K562 (cell line): ENCODE results near the gene DLGAP1. TPM values are rescaled to one million over a fixed set of nuclear protein-coding genes. Genes with fewer than 3 reads are reported as not detected.

Experiments
- ATAC-seq: fragments of 200-7000 bp; cut with Tn5 transposase; 3 replicates; pipeline ENCODE4 v1.9.1; 2020; ENCODE audit warnings: moderate library complexity
- BruUV-seq: library from RNA; stranded (reverse); fragments of 400-500 nt; replicated peaks from 2 replicates; lab custom pipeline; 2021; lab: Mats Ljungman, UMichigan
- CTCF ChIA-PET: fragments of 300-600 bp; formaldehyde crosslinking; extraction: SDS; loops from one replicate; lab custom pipeline; 2021; ENCODE audit warnings: low intra/inter-chr PET ratio; lab: Yijun Ruan, JAX
- POLR2A ChIA-PET: fragments of 300-600, 350-650 bp; sonication (Branson Sonifier 250); formaldehyde crosslinking; extraction: SDS; loops from one replicate; lab custom pipeline; 2021; ENCODE audit warnings: antibody characterized with exemption, inconsistent platforms; lab: Yijun Ruan, JAX
- DNase-seq, 4 experiments: peaks; one replicate each; pipeline versions ENCODE4 v3.0.0 to v3.0.0-alpha.2; 2011 to 2018; ENCODE audit warnings: low spot score in 3 of 4, mixed read lengths in 3 of 4; ENCODE audit errors: extremely low read depth in 1 of 4
- FAIRE-seq: peaks from 2 replicates; lab custom pipeline; 2011; peaks lifted over from hg19 to GRCh38; lab: Jason Lieb, UNC
- H2AFZ ChIP-seq: 2 replicates; pipeline ENCODE4 v1.6.0; 2011; ENCODE audit warnings: low read depth, low read length, control low read depth, inconsistent platforms
- H3K27ac ChIP-seq: fragments of 200-600 bp; 3 replicates; pipeline ENCODE4 v1.8.0; 2011; ENCODE audit warnings: low read depth, mild to moderate bottlenecking, control low read depth, inconsistent platforms, low read length, moderate library complexity, mixed read lengths; ENCODE audit errors: extremely low read depth
- H3K27me3 ChIP-seq, 2 experiments: fragments of 300-600 bp in 1 of 2; 2 replicates in 1 of 2; 3 replicates in 1 of 2; pipeline versions ENCODE4 v1.6.0 to v1.8.0; 2011; ENCODE audit warnings: inconsistent platforms in 2 of 2, low read length in 2 of 2, mild to moderate bottlenecking in 1 of 2, mixed read lengths in 1 of 2, moderate library complexity in 1 of 2; ENCODE audit not compliant: control insufficient read depth in 2 of 2, insufficient read depth in 2 of 2
- H3K36me3 ChIP-seq: fragments of 300-600 bp; 3 replicates; pipeline ENCODE4 v1.8.0; 2011; ENCODE audit warnings: mild to moderate bottlenecking, low read length, inconsistent platforms; ENCODE audit not compliant: control insufficient read depth, insufficient read depth
- H3K4me1 ChIP-seq, 2 experiments: fragments of 200-600 bp in 1 of 2; replicated peaks in 1 of 2; 2 replicates in 1 of 2; 3 replicates in 1 of 2; pipeline versions ENCODE4 v1.5.1 to v1.8.0; 2011; ENCODE audit warnings: inconsistent platforms in 2 of 2, low read length in 2 of 2, mild to moderate bottlenecking in 1 of 2, mixed read lengths in 1 of 2, moderate library complexity in 1 of 2; ENCODE audit not compliant: control insufficient read depth in 2 of 2, insufficient read depth in 2 of 2
- H3K4me2 ChIP-seq: 2 replicates; pipeline ENCODE4 v1.6.1; 2011; ENCODE audit warnings: low read length, control low read depth, inconsistent platforms, mixed read lengths; ENCODE audit not compliant: insufficient read depth
- H3K4me3 ChIP-seq: fragments of 200-600 bp; sonication (generic), shearing (Covaris generic); 2 replicates; pipeline ENCODE4 v1.5.1; 2016; ENCODE audit warnings: control low read depth, inconsistent platforms
- H3K79me2 ChIP-seq: fragments of 200-600 bp; 3 replicates; pipeline ENCODE4 v1.8.0; 2011; ENCODE audit warnings: low read length, inconsistent platforms; ENCODE audit not compliant: control insufficient read depth, insufficient read depth
- H3K9ac ChIP-seq, 2 experiments: 2 replicates each; pipeline versions ENCODE4 v1.6.0 to v1.6.1; 2011; ENCODE audit warnings: low read depth in 2 of 2, low read length in 2 of 2, control low read depth in 1 of 2, inconsistent platforms in 1 of 2, mild to moderate bottlenecking in 1 of 2, mixed read lengths in 1 of 2; ENCODE audit not compliant: insufficient read depth in 1 of 2
- H3K9me1 ChIP-seq: one replicate; pipeline ENCODE4 v1.6.0; 2011; ENCODE audit warnings: inconsistent platforms, mild to moderate bottlenecking, low read length, moderate library complexity; ENCODE audit not compliant: control insufficient read depth, insufficient read depth
- H3K9me3 ChIP-seq: replicated peaks from 2 replicates; pipeline ENCODE4 v1.5.1; 2011; ENCODE audit warnings: low read depth, low read length, inconsistent platforms; ENCODE audit not compliant: control insufficient read depth, insufficient read depth
- H4K20me1 ChIP-seq: replicated peaks from 2 replicates; pipeline ENCODE4 v1.6.1; 2011; ENCODE audit warnings: low read length, inconsistent platforms, mixed read lengths; ENCODE audit not compliant: control insufficient read depth, insufficient read depth
- CTBP1 ChIP-seq: fragments of 450-650 bp; IDR thresholded peaks from 2 replicates; pipeline ENCODE4 v1.6.1; 2016; ENCODE audit warnings: borderline replicate concordance
- CUX1 ChIP-seq: fragments of 200-800 bp; sonication (Bioruptor generic); IDR thresholded peaks from 2 replicates; pipeline ENCODE4 v1.6.1; 2016; ENCODE audit warnings: missing genetic modification characterization, missing compliant biosample characterization
- FOXJ2 ChIP-seq: fragments of 200-800 bp; sonication (Bioruptor generic); IDR thresholded peaks from 2 replicates; pipeline ENCODE4 v1.6.1; 2016; ENCODE audit warnings: missing genetic modification characterization, missing compliant biosample characterization
- HES1 ChIP-seq: fragments of 450-650 bp; IDR thresholded peaks from 2 replicates; pipeline ENCODE4 v1.6.1; 2016; ENCODE audit warnings: low read depth, mild to moderate bottlenecking, moderate library complexity
- MAFG ChIP-seq: fragments of 450-650 bp; conservative IDR thresholded peaks from 2 replicates; pipeline ENCODE4 v1.6.1; 2016; ENCODE audit warnings: missing genetic modification characterization, missing compliant biosample characterization
- TBL1XR1 ChIP-seq, 2 experiments: IDR thresholded peaks; 2 replicates each; pipeline ENCODE4 v1.6.1; 2012; ENCODE audit warnings: improper control_type of control experiment in 2 of 2, low read length in 2 of 2, mild to moderate bottlenecking in 1 of 2
- TCFL5 ChIP-seq: fragments of 250-450 bp; sonication (Bioruptor Pico); conservative IDR thresholded peaks from 2 replicates; pipeline ENCODE4 v1.6.1; 2021; ENCODE audit warnings: mild to moderate bottlenecking, moderate library complexity, matching md5 sums
- ZNF79 ChIP-seq: fragments of 250-450 bp; sonication (Bioruptor Pico); IDR thresholded peaks from 2 replicates; pipeline ENCODE4 v1.4.0; 2020; ENCODE audit warnings: low read depth, mild to moderate bottlenecking, moderate library complexity
- WGBS: fragments of 100-300 bp; shearing (Covaris generic); methylation state at CpG from one replicate; pipeline ENCODE4 v1.1.6; 2016; ENCODE audit warnings: low coverage, mixed read lengths; ENCODE audit not compliant: insufficient coverage; ENCODE audit errors: missing lambda C conversion rate; 5-methylcytosine and 5-hydroxymethylcytosine counted together
- in situ Hi-C: fragments of 300-500 bp; cut with MboI; formaldehyde crosslinking; loops from 4 replicates; pipeline ENCODE4 v1.15.0; 2018; ENCODE audit warnings: inconsistent platforms, mixed read lengths
- intact Hi-C: fragments of 100-400 bp; cut with micrococcal nuclease; formaldehyde crosslinking; loops from 2 replicates; pipeline ENCODE4 v1.14.2; 2022
- polyA plus RNA-seq, 8 experiments: library from polyadenylated mRNA; depleted of rRNA in 4 of 8; stranded (reverse) in 5 of 8; unstranded in 3 of 8; fragments of >200 nt; fragmentation: Nextera tagmentation in 2 of 8; fragmentation: Illumina TruSeq in 1 of 8; extraction: Ambion mirVana in 2 of 8; extraction: Trizol in 1 of 8; gene quantifications; 2 replicates each; pipeline versions ENCODE4 v1.2.1 to v1.2.3, GENCODE V29; 2011 to 2014; ENCODE audit warnings: inconsistent platforms in 1 of 8, missing spikeins in 1 of 8
- total RNA-seq, 7 experiments: library from RNA; depleted of rRNA in 6 of 7; stranded (reverse); fragments of >200 nt in 6 of 7; fragmentation: Illumina TruSeq in 2 of 7; extraction: Trizol in 2 of 7; gene quantifications; 2 replicates each; pipeline versions ENCODE4 v1.2.1 to v1.2.3, GENCODE V29; 2011 to 2021; ENCODE audit warnings: low replicate concordance in 1 of 7

Gene DLGAP1
- total and polyA plus RNA-seq, 9 of the 15 experiments (the other 6 are each of a cell fraction or from before 2014, with no cell fraction given) = 0.04 to 0.22 (median 0.08) TPM

- Histone ChIP-seq H4K20me1 (no peaks in the 10 kb centered on the region), H3K9ac (no peak overlapping the region), H3K79me2 (no peaks in the 10 kb centered on the region), H3K4me1 (no peaks in the 10 kb centered on the region), H3K4me3 (no peak overlapping the region), H3K36me3 (no peaks in the 10 kb centered on the region), H3K9me1 (no peaks in the 10 kb centered on the region), H3K4me2 (no peak overlapping the region), H3K9me3 (no peaks in the 10 kb centered on the region), H3K27ac (no peak overlapping the region), H3K27me3 (0 out of 5 replicates have a peak, but pooled peaks cover 0 to 5% of the 10 kb centered on the region in 2 experiments), H2AFZ (no peak overlapping the region)
- in situ Hi-C loops (no loop called here), intact Hi-C loops (no loop called here)
- ATAC-seq (no peak), FAIRE-seq (no peak), DNase-seq (no peak)
- WGBS = under 1% methylated on average over 6 of the region's 6 CpGs
- BruUV-seq = no TSS peak
- CTCF ChIA-PET = no interaction called here
- no peak for TF ChIP-seq TBL1XR1 (IDR thresholded peaks at IDR 0.05; ENCODE audit: low read length in 2 of 2)
- no peak for TF ChIP-seq MAFG (tag)
- TF ChIP-seq ZNF79 (CRISPR knock-in tag) = no peak
- TF ChIP-seq CTBP1 = no peak
- TF ChIP-seq CUX1 (CRISPR knock-in tag) = no peak
- no peak for TF ChIP-seq TCFL5
- no peak for TF ChIP-seq HES1
- TF ChIP-seq FOXJ2 = no peak
- POLR2A ChIA-PET = interaction anchor here (0.6 to 1.8 kb wide), 2 partner anchors 9 to 19 kb away, joined by 3 to 6 read pairs; no protein-coding TSS in a partner anchor
Observed at GRCh38 chr18:3931013-3931315, 524.1 kb downstream of the DLGAP1 start.
